HL-60/S4 treated with phorbol 12-myristate 13-acetate at 8.2 ng/mL for 4 days and 3 days (cell line): Measurements from ENCODE around the gene MYCBPAP.
"Not testable (repeated sequence)": the region's sequence is repeated elsewhere in the genome, so short reads cannot be mapped to it uniquely, and the experiment has no call there.

Source experiments
- in situ Hi-C: fragments of 300-500 bp; cut with MboI; formaldehyde crosslinking; loops from 2 replicates; pipeline ENCODE4 v1.15.0; 2022; ENCODE audit warnings: low sequenced_read_pairs

MYCBPAP gene

DNA sequence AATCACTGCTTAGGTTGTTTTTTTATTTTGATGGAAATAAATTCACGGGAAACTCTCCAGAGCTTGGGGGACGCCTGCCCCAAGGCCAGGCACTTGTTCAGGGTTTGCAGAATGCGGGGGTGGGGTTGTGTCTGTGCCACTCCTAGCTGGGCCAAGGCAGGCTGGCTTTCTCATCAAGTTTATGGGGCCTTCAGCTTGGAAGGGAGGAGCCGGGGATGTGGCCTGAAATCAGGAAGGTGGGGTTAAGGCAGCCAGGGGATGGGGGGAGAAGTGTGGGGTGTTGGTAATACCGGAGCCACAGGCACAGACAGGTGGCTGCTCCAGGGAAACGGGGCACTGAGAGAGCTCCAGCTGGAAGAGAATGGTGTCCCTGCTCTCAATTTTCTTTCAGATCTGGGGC is 37.8 kb upstream of the MYCBPAP start:
- in situ Hi-C loops, result no loop called here

DNA sequence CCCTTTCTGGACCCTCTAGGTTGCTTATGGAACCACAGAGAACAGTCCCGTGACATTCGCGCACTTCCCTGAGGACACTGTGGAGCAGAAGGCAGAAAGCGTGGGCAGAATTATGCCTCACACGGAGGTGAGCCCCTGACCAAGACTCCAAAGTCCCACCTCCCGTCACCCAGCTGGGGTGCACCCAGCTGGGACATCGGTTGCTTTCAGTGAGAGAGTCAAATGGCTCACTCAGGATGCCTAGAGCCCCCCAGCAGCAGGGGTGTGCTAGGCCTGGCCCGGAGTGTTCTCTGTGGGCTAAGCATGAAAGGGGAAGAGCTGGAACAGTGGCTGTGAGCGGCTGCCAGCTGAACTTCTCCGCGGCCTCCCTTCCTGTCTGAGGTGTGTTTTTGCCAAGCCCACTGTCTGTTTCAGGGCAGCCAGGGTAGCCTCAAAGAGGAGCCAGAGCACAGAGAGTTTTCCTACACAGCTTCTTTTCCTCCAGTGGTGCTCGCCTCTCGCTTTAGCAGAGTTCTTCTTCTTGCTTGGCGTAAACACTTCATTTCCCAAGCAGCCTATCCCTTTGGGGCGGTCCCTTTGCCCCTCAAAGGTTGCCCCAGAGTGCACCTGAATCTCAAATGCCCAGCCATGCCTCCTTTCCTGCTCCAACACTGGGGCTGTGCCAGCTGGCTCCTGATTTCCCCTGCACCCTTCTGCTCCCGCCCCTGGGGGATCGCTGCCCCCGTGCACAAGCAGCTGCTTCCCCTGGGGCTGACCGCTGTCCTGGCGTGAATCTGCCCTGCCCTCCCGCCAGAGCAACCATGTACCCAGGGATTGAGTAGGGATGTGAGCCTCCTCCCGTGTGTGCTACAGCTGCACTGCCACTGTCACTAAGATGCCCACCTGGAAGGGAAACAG is 37.0 kb upstream of the MYCBPAP start:
- in situ Hi-C loops, result no loop called here

DNA sequence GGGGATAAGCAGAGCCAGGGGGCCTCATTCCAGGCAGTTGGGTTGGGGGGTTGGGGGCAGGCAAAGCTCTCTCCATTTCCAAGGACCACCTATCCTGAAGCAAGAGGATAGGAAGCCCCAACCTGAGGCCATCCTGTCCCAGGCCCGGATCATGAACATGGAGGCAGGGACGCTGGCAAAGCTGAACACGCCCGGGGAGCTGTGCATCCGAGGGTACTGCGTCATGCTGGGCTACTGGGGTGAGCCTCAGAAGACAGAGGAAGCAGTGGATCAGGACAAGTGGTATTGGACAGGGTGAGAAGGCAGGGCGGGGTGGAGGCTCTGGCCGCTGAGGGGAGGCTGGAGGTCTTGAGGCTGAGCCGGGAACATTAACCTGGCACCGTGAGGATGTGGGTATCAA is 36.0 kb upstream of the MYCBPAP start:
- in situ Hi-C loops, result no loop called here

DNA sequence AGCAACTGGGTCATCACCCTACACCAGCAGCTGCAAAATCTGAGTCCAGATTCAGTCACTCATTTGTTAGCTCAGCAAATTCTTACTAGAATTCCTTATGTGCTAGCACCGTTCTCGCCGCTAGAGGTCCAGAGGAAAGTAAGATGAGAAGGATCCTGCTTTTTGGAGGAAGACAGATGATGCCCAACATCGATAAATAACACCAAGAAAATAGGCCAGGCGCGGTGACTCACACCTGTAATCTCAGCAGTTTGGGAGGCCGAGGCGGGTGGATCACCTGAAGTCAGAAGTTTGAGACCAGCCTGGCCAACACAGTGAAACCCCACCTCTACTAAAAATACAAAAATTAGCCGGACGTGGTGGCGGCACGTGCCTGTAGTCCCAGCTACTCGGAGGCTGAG is 35.5 kb upstream of the MYCBPAP start:
- in situ Hi-C loops, result not testable (repeated sequence)

DNA sequence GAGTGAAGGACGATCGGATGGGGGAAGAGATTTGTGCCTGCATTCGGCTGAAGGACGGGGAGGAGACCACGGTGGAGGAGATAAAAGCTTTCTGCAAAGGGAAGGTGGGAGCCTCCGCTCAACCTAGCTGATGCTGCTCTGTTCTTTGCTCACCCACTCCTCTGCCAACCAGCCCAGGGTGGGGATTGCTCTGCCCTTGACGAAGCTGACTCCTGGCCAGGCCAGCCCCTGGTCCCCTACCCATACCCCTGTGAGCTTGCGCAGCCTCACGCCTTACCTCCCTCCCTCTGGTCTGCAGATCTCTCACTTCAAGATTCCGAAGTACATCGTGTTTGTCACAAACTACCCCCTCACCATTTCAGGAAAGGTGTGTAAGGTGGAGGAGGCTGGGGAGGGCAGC is 34.3 kb upstream of the MYCBPAP start:
- in situ Hi-C loops, result no loop called here

DNA sequence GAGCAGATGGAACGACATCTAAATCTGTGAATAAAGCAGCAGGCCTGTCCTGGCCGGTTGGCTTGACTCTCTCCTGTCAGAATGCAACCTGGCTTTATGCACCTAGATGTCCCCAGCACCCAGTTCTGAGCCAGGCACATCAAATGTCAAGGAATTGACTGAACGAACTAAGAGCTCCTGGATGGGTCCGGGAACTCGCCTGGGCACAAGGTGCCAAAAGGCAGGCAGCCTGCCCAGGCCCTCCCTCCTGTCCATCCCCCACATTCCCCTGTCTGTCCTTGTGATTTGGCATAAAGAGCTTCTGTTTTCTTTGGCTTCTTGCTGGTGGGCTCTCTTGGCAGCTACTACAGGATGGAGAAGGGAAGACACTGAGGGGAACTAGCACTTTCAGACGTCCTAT is 33.7 kb upstream of the MYCBPAP start:
- in situ Hi-C loops, result no loop called here

DNA sequence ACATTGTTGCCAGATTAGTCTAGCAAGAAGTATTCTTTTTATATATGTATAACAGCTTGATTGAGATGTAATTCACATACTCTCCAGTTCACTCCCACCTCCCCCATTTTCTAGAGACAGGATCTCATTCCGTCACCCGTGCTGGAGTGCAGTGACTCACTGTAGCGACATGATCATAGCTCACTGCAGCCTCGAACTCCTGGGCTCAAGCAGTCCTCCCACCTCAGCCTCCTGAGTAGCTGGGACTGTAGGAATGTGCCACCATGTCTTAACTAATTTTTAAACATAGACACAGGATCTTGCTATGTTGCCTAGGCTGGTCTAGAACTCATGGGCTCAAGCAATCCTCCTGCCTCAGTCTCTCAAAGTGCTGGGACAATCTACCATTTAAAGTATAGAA is 32.9 kb upstream of the MYCBPAP start:
- in situ Hi-C loops, result no loop called here

DNA sequence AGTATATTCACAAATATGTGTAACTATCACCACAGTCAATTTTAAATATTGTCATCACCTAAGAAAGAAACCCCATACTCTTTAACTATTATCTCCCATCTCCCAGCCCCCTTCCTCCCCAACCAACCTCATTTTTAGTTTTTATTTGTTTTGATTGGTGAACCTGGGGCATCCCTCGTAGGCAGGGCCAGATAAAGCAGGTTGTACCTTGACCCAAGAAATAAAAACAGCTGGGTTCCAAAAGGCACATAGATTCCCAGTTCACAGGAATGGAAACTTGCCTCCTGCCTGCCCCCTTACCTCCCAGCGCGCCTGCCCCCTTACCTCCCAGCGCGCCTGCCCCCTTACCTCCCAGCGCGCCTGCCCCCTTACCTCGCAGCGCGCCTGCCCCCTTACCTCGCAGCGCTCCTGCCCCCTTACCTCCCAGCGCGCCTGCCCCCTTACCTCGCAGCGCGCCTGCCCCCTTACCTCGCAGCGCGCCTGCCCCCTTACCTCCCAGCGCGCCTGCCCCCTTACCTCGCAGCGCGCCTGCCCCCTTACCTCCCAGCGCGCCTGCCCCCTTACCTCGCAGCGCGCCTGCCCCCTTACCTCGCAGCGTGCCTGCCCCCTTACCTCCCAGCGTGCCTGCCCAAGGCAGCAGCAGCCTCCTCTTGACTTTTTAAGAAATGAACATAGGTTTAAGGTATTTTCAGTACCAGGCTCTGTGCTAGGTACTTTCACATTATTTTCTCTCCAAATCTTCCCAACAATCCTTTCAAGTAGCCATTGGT is 32.3 kb upstream of the MYCBPAP start:
- in situ Hi-C loops, result not testable (repeated sequence)

DNA sequence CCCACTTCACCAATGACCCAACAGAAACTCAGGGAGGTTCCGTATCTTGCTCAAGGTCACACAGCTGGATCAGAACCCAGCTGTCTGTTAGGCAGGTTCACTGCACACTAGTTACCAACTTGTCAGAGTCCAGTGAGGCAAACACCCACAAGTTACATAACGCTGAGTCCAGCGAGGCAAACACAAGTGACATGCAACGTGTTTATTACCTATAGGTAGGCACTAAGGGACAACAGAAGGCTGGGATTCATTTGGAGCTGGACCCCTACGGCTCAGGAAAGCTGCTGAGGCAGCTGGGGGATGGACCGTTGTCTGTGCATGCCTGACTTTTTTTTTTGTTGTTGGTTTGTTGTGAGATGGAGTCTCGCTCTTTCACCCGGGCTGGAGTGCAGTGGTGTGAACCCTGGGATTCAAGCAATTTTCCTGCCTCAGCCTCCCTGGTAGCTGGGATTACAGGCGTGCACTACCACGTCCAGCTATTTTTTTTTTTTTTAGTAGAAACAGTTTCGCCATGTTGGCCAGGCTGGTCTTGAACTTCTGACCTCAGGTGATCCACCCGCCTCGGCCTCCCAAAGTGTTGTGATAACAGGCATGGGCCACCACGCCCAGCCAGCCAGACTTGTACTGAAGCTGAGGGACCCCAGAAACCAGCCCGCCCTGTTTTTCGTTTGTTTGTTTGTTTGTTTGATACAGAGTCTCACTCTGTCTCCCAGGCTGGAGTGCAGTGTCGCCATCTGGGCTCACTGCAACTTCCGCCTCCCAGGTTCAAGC is 31.5 kb upstream of the MYCBPAP start:
- in situ Hi-C loops, result no loop called here

DNA sequence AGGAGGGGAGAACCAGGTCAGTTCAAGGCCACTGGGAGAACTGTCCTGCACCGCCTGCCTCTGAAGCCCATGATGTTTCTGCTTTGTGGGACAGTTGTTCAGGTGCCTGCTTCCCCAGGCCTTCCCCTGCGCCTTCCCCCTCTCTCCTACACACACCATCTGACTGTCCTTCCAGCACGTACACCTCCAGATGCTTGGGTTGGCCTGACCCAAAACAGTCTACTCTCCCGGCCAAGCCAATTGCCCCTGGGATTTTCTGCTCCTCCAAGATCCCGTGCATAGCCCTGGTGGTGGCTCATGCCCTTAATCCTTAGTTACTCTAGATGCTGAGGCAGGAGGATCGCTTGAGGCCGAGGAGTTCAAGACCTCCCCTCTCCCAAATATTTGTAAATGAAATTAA is 30.3 kb upstream of the MYCBPAP start:
- in situ Hi-C loops, result no loop called here

DNA sequence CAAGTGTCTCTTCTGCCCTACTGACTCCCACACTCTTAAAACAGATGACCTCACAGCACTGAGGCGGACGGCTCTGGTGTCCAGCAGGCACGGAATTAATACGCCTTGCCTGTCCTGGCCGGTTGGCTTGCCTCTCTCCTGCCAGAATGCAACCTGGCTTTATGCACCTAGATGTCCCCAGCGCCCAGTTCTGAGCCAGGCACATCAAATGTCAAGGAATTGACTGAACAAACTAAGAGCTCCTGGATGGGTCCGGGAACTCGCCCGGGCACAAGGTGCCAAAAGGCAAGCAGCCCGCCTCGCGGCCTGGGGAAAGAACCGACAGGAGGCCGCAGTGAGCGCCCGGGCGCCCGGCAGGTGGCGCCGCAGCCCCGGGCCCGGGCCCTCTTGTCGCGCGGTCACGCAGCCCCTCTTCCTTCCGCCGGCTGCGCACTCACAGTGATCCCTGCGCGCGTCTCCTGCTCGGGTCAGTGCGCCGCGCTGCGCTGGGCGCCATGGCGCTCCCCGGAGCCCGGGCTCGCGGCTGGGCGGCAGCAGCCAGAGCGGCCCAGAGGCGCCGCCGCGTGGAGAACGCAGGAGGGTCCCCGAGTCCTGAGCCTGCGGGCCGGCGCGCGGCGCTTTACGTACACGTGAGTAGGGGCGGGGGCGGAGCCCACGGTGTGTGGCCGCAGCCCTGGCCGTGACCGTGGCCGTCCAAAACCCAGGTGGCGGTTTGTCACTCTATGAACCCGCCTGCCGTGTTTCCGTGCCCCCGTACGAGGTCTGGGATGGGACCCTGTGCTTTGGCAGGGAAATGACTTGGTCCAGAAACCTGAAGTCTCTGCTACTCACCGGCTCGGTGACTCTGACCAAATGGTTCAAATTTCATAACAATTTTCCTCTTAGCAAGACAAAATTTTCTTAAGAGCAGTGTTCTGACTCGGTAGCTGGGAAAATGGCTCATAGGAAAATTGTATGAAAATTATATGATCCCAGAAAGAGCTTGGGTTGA is 29.6 kb upstream of the MYCBPAP start, which contains the start of gene RSAD1:
TSS of gene RSAD1 (plus strand) at position 470 of the 991 bp plus-strand sequence. CDS start at position 495, 25 bp downstream.
- in situ Hi-C loops, result no loop called here

DNA sequence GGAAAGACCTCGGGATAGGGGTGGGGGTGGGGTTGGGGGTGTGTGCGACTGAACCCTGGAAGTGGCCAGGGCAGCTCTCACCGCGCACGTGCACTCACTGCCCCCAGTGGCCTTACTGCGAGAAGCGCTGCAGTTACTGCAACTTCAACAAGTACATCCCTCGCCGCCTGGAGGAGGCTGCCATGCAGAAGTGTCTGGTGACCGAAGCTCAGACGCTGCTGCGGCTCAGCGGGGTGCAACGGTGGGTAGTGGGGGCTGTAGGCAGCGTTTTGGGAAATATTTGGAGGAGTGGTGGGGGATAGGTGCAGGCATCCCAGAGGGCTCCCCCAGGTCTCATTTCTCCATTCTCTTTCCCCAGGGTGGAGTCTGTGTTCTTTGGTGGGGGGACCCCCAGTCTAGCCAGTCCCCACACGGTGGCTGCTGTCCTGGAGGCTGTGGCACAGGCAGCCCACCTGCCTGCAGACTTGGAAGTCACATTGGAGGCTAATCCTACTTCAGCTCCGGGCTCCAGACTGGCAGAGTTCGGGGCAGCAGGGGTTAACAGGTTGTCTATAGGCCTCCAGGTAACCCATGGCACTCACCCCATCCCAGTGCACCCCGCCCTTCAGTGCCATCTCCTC is 28.6 kb upstream of the MYCBPAP start:
- in situ Hi-C loops, result no loop called here

DNA sequence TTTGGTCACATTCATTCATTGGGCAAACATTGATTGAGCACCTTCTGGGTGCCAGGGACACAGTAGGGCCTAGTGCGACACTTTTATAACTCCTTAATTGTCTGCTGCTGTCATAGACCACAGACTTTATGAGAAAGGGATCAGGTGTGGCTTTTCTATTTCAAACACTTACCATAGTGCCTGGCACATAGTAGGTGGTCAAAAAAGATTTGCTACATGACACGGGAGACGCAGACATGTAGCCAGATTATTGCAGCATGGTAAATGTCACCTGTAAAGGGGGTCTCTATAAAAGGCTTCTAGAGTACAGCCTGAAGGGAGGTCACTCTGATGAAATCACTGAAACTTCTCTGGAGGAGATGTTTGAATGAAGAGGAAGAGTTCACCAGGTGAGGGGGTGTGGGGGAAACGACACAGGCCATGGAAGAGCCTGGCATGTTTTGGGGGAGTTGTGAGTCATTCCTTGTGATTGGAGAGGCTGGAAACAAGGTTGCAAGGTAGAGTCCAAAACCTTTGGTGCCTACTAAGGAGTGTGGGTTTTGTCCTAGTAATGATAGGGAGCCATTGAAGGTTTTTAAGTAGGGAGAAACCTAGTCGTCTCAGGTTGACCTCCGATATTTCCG is 28.0 kb upstream of the MYCBPAP start:
- in situ Hi-C loops, result no loop called here

DNA sequence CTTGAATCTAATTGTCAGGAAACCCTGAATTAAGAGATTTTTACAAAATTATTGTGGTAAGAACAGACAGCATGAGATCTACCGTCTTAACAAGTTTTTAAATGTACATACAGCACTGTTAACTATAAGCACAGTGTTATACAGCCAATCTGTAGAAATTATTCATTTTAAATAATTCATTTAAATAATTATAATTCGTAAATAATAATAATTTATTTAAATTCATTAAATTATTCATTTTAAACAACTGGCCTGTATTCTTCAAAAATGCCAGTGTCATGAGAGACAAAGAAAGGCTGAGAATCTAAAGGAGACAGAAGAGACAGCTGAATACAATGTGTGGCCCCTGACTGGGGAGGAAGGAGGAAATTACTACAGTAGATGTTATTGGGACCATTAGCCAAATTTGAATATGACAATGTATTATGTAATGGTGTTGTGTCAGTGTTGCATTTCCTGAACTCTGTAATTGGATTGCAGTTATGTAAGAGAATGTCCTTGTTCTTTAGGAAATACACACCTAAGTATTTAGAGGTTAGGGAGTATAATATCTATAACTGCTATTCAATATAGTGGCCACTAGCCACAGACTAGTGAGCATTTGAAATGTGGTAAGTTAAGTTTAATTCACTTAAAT is 27.3 kb upstream of the MYCBPAP start:
- in situ Hi-C loops, result no loop called here

DNA sequence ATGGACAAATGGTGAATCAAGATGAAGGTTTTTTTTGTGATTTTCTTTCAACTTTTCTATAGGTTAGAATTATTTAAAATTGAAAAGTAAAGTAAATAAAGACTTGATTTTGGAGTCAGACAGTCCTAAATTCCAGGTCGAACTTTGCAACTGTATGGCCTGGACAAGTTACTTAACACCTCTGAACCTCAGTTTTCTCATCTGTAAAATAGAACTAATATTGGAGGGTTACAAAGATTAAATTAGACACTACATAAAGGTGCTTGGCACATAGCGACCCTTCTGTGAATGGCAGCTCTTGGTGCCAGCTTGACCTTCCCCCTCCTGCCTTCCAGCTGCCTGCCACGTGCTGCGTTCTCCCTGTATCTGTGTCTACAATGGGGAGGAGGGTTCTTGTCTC is 26.6 kb upstream of the MYCBPAP start:
- in situ Hi-C loops, result no loop called here

DNA sequence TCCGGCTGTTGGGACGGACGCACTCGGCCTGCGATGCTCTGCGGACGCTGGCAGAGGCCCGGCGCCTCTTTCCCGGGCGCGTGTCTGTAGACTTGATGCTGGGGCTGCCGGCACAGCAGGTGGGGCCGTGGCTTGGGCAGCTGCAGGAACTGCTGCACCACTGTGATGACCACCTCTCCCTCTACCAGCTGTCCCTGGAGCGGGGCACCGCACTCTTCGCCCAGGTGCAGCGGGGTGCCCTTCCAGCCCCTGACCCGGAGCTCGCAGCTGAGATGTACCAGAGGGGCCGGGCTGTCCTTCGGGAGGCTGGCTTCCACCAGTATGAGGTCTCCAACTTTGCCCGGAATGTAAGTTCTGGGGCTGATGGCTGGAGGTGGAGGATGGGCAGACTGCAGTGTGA is 26.1 kb upstream of the MYCBPAP start:
- in situ Hi-C loops, result no loop called here

DNA sequence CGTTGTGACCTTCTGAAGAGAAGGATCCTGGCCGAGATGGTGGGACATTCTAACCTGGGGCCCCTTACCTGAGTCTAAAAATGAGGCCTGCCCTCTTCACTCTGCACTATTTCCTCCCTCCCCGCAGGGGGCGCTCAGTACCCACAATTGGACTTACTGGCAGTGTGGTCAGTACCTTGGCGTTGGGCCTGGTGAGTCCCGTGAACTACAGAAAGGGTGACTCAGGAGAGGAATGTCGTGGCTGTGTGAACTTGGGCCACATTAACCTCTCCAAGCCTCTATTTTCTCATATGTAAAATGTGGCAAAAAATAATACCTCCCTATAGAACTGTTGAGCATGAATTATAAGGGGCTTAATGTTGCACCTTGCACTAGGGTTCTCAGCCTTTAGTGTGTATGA is 25.7 kb upstream of the MYCBPAP start:
- in situ Hi-C loops, result no loop called here

DNA sequence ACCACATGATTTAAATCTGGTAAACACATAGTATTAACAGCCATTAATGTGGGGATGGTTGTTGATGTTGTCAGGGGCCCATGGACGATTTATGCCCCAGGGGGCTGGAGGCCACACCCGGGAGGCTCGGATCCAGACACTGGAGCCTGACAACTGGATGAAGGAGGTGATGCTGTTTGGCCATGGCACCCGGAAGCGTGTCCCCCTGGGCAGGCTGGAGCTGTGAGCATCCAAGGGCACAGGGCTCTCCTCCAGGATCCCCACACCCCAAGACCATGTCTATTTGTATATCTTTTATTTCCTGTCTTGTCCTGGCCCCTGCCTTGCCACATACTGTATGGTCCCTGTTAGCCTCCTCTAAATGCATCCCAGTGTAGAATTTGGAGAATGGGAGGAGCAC is 25.0 kb upstream of the MYCBPAP start:
- in situ Hi-C loops, result no loop called here
